GM23338 (cell line): ENCODE results near the gene KIRREL3. TPM values are rescaled to one million over a fixed set of nuclear protein-coding genes. Genes with fewer than 3 reads are reported as not detected.
A peak's percentile ranks its signal among the peaks of the same experiment; 100 is the strongest.

Experiments used
- ATAC-seq: fragments of 200-7000 bp; cut with Tn5 transposase; 3 replicates; pipeline ENCODE4 v1.9.1; 2020
- DNase-seq: peaks from one replicate; pipeline ENCODE4 v3.0.0-alpha.2; 2015; ENCODE audit warnings: low spot score
- H2AFZ ChIP-seq: fragments of 200-600 bp; sonication (generic); 2 replicates; pipeline ENCODE4 v1.8.0; 2016; ENCODE audit warnings: antibody characterized with exemption, mild to moderate bottlenecking, moderate library complexity
- H3F3A ChIP-seq: fragments of 200-600 bp; sonication (generic); replicated peaks from 2 replicates; pipeline ENCODE4 v1.8.0; 2017; ENCODE audit warnings: antibody characterized with exemption, mixed run types, low read depth
- H3K27ac ChIP-seq: fragments of 200-600 bp; sonication (generic); 2 replicates; pipeline ENCODE4 v1.6.1; 2016; ENCODE audit warnings: low read depth
- H3K27me3 ChIP-seq: fragments of 200-600 bp; sonication (generic); 2 replicates; pipeline ENCODE4 v1.8.0; 2016; ENCODE audit warnings: mild to moderate bottlenecking, mixed run types, moderate library complexity; ENCODE audit not compliant: insufficient read depth
- H3K36me3 ChIP-seq: fragments of 200-600 bp; sonication (generic); 2 replicates; pipeline ENCODE4 v1.8.0; 2016; ENCODE audit warnings: mild to moderate bottlenecking; ENCODE audit not compliant: insufficient read depth
- H3K4me1 ChIP-seq: fragments of 200-600 bp; sonication (generic); 2 replicates; pipeline ENCODE4 v1.8.0; 2016; ENCODE audit warnings: mild to moderate bottlenecking, moderate library complexity; ENCODE audit not compliant: insufficient read depth
- H3K4me2 ChIP-seq: fragments of 200-600 bp; sonication (generic); 2 replicates; pipeline ENCODE4 v1.7.1; 2017; ENCODE audit warnings: mixed run types
- H3K4me3 ChIP-seq: fragments of 200-600 bp; sonication (generic); 2 replicates; pipeline ENCODE4 v1.6.1; 2016; ENCODE audit warnings: mixed run types
- H3K79me2 ChIP-seq: fragments of 200-600 bp; sonication (generic); replicated peaks from 2 replicates; pipeline ENCODE4 v1.8.0; 2017; ENCODE audit warnings: mild to moderate bottlenecking; ENCODE audit not compliant: insufficient read depth
- H3K9me2 ChIP-seq: fragments of 200-600 bp; sonication (generic); 2 replicates; pipeline ENCODE4 v1.8.0; 2017; ENCODE audit not compliant: insufficient read depth
- H4K20me1 ChIP-seq: fragments of 200-600 bp; sonication (generic); replicated peaks from 2 replicates; pipeline ENCODE4 v1.8.0; 2017; ENCODE audit warnings: mild to moderate bottlenecking; ENCODE audit not compliant: insufficient read depth
- H3K27ac Mint-ChIP-seq: 2 replicates; pipeline ENCODE4 v1.8.0; 2020; ENCODE audit warnings: inconsistent platforms, mild to moderate bottlenecking, moderate library complexity, mixed read lengths
- H3K27me3 Mint-ChIP-seq: 3 replicates; pipeline ENCODE4 v1.8.0; 2022; ENCODE audit warnings: low read depth, mild to moderate bottlenecking, moderate library complexity, mixed read lengths, inconsistent platforms; ENCODE audit not compliant: insufficient read depth, poor library complexity
- H3K36me3 Mint-ChIP-seq: 3 replicates; pipeline ENCODE4 v1.8.0; 2021; ENCODE audit warnings: low read depth, mild to moderate bottlenecking, inconsistent platforms, moderate library complexity, mixed read lengths
- H3K4me1 Mint-ChIP-seq: 3 replicates; pipeline ENCODE4 v1.8.0; 2020; ENCODE audit warnings: mild to moderate bottlenecking, inconsistent platforms, mixed read lengths
- H3K4me3 Mint-ChIP-seq: 3 replicates; pipeline ENCODE4 v1.8.0; 2021; ENCODE audit warnings: moderate library complexity, mild to moderate bottlenecking, inconsistent platforms, mixed read lengths
- H3K9me3 Mint-ChIP-seq: 3 replicates; pipeline ENCODE4 v1.8.0; 2020; ENCODE audit warnings: moderate library complexity, mild to moderate bottlenecking, inconsistent platforms, mixed read lengths
- ETS1 ChIP-seq: IDR thresholded peaks from 2 replicates; pipeline ENCODE4 v1.6.1; 2016; ENCODE audit warnings: antibody characterized with exemption
- EZH2 ChIP-seq: fragments of 200-600 bp; sonication (generic); IDR thresholded peaks from one replicate; pipeline ENCODE4 v1.8.0; 2017; ENCODE audit warnings: antibody characterized with exemption, mild to moderate bottlenecking, low read depth; ENCODE audit not compliant: unreplicated experiment
- EZH2phosphoT487 ChIP-seq: fragments of 200-600 bp; sonication (generic); IDR thresholded peaks from one replicate; pipeline ENCODE4 v1.8.1; 2018; ENCODE audit warnings: antibody characterized with exemption; ENCODE audit not compliant: unreplicated experiment
- NANOG ChIP-seq: IDR thresholded peaks from 2 replicates; pipeline ENCODE4 v1.6.1; 2016; ENCODE audit warnings: antibody characterized with exemption, borderline replicate concordance
- REST ChIP-seq: IDR thresholded peaks from one replicate; pipeline ENCODE4 v1.6.1; 2018; ENCODE audit warnings: antibody characterized with exemption; ENCODE audit not compliant: unreplicated experiment
- polyA plus RNA-seq: library from polyadenylated mRNA; unstranded; fragments of >200 nt; fragmentation: Nextera tagmentation; extraction: Ambion mirVana; gene quantifications from 2 replicates; pipeline ENCODE4 v1.2.1, GENCODE V29; 2016
- total RNA-seq: library from RNA; depleted of rRNA; stranded (reverse); fragments of >200 nt; shearing (Covaris generic); gene quantifications from 2 replicates; pipeline ENCODE4 v1.2.3, GENCODE V29; 2014
- TF ChIP-seq, protein P1 (sequence below), 2 experiments: fragments of 200-600 bp in 1 of 2; sonication (generic) in 1 of 2; conservative IDR thresholded peaks; 2 replicates each; pipeline versions ENCODE4 v1.5.1 to v1.6.1; 2016 to 2017; ENCODE audit warnings: antibody characterized with exemption in 2 of 2, low read depth in 2 of 2, mild to moderate bottlenecking in 2 of 2, moderate library complexity in 1 of 2
- TF ChIP-seq, protein P2 (sequence below): fragments of 250-450 bp; sonication (Bioruptor Pico); IDR thresholded peaks from 2 replicates; pipeline ENCODE4 v1.5.0; 2020; ENCODE audit warnings: mild to moderate bottlenecking, moderate library complexity

KIRREL3 gene
- total and polyA plus RNA-seq, 2 experiments from 2014 or later = 0.13 to 1.5 TPM

- no peak overlapping the region for H3K27ac Mint-ChIP-seq
Observed at GRCh38 chr11:126591966-126592489, 408.5 kb downstream of the KIRREL3 start.

More at GRCh38 chr11:126591966-126592489, 408.5 kb downstream of the KIRREL3 start:
- H3K4me1 ChIP-seq = peaks cover 24% of the 10 kb centered on the region
- no peaks in the 10 kb centered on the region for H3K9me2 ChIP-seq
- Mint-ChIP-seq H3K27me3 (peaks cover 5% of the 10 kb centered on the region), H3K9me3 (no peaks in the 10 kb centered on the region), H3K36me3 (no peaks in the 10 kb centered on the region), H3K4me1 (peaks cover 8% of the 10 kb centered on the region), H3K4me3 (no peak overlapping the region)
- no peaks in the 10 kb centered on the region for H3K79me2 ChIP-seq
- no peak for TF ChIP-seq ETS1
- no peak for TF ChIP-seq NANOG
- TF ChIP-seq EZH2 = no peak
- TF ChIP-seq, protein P1, sequence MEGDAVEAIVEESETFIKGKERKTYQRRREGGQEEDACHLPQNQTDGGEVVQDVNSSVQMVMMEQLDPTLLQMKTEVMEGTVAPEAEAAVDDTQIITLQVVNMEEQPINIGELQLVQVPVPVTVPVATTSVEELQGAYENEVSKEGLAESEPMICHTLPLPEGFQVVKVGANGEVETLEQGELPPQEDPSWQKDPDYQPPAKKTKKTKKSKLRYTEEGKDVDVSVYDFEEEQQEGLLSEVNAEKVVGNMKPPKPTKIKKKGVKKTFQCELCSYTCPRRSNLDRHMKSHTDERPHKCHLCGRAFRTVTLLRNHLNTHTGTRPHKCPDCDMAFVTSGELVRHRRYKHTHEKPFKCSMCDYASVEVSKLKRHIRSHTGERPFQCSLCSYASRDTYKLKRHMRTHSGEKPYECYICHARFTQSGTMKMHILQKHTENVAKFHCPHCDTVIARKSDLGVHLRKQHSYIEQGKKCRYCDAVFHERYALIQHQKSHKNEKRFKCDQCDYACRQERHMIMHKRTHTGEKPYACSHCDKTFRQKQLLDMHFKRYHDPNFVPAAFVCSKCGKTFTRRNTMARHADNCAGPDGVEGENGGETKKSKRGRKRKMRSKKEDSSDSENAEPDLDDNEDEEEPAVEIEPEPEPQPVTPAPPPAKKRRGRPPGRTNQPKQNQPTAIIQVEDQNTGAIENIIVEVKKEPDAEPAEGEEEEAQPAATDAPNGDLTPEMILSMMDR (conservative IDR thresholded peaks at IDR 0.05; ENCODE audit: low read depth in 2 of 2) = no peak
- no peak for TF ChIP-seq REST
- TF ChIP-seq EZH2phosphoT487 = no peak
- TF ChIP-seq, protein P2, sequence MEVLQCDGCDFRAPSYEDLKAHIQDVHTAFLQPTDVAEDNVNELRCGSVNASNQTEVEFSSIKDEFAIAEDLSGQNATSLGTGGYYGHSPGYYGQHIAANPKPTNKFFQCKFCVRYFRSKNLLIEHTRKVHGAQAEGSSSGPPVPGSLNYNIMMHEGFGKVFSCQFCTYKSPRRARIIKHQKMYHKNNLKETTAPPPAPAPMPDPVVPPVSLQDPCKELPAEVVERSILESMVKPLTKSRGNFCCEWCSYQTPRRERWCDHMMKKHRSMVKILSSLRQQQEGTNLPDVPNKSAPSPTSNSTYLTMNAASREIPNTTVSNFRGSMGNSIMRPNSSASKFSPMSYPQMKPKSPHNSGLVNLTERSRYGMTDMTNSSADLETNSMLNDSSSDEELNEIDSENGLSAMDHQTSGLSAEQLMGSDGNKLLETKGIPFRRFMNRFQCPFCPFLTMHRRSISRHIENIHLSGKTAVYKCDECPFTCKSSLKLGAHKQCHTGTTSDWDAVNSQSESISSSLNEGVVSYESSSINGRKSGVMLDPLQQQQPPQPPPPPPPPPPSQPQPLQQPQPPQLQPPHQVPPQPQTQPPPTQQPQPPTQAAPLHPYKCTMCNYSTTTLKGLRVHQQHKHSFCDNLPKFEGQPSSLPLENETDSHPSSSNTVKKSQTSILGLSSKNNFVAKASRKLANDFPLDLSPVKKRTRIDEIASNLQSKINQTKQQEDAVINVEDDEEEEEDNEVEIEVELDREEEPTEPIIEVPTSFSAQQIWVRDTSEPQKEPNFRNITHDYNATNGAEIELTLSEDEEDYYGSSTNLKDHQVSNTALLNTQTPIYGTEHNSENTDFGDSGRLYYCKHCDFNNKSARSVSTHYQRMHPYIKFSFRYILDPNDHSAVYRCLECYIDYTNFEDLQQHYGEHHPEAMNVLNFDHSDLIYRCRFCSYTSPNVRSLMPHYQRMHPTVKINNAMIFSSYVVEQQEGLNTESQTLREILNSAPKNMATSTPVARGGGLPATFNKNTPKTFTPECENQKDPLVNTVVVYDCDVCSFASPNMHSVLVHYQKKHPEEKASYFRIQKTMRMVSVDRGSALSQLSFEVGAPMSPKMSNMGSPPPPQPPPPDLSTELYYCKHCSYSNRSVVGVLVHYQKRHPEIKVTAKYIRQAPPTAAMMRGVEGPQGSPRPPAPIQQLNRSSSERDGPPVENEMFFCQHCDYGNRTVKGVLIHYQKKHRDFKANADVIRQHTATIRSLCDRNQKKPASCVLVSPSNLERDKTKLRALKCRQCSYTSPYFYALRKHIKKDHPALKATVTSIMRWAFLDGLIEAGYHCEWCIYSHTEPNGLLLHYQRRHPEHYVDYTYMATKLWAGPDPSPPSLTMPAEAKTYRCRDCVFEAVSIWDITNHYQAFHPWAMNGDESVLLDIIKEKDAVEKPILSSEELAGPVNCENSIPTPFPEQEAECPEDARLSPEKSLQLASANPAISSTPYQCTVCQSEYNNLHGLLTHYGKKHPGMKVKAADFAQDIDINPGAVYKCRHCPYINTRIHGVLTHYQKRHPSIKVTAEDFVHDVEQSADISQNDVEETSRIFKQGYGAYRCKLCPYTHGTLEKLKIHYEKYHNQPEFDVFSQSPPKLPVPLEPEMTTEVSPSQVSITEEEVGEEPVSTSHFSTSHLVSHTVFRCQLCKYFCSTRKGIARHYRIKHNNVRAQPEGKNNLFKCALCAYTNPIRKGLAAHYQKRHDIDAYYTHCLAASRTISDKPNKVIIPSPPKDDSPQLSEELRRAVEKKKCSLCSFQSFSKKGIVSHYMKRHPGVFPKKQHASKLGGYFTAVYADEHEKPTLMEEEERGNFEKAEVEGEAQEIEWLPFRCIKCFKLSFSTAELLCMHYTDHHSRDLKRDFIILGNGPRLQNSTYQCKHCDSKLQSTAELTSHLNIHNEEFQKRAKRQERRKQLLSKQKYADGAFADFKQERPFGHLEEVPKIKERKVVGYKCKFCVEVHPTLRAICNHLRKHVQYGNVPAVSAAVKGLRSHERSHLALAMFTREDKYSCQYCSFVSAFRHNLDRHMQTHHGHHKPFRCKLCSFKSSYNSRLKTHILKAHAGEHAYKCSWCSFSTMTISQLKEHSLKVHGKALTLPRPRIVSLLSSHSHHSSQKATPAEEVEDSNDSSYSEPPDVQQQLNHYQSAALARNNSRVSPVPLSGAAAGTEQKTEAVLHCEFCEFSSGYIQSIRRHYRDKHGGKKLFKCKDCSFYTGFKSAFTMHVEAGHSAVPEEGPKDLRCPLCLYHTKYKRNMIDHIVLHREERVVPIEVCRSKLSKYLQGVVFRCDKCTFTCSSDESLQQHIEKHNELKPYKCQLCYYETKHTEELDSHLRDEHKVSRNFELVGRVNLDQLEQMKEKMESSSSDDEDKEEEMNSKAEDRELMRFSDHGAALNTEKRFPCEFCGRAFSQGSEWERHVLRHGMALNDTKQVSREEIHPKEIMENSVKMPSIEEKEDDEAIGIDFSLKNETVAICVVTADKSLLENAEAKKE (CRISPR knock-in tag) = no peak
- H3K4me3 ChIP-seq = no peak overlapping the region
- no peaks in the 10 kb centered on the region for H3K27me3 ChIP-seq
- no peak overlapping the region for H2AFZ ChIP-seq
- 0 out of 2 replicates have a peak overlapping the region, but pooled peaks have one; percentile 55 for H3K4me2 ChIP-seq
- no peaks in the 10 kb centered on the region for H3K36me3 ChIP-seq
- H4K20me1 ChIP-seq = no peaks in the 10 kb centered on the region
- ATAC-seq (no peak), DNase-seq (no peak)
- H3K27ac ChIP-seq = no peak overlapping the region
- no peaks in the 10 kb centered on the region for H3F3A ChIP-seq
